Heart left ventricle (tissue), 16 donors: ENCODE measurements around the gene NKD1. TPM values are rescaled to one million over a fixed set of nuclear protein-coding genes. Genes with fewer than 3 reads are reported as not detected.

Experiments used
- ATAC-seq, 4 donors: fragments of 200-7000 bp; cut with Tn5 transposase; one replicate each; pipeline ENCODE4 v1.9.1; 2020 to 2022; ENCODE audit warnings: moderate library complexity in 4 of 4, mild to moderate bottlenecking in 3 of 4, moderate number of reproducible peaks in 1 of 4
- DNase-seq, 5 donors: peaks; one replicate each; pipeline ENCODE4 v3.0.0-alpha.2; 2020
- H3K27ac ChIP-seq, 12 donors: fragments of 200-600 bp; sonication (generic) in 4 of 12; one replicate each; pipeline versions ENCODE4 v1.5.0 to v1.8.0; 2016 to 2022; ENCODE audit warnings: mild to moderate bottlenecking in 2 of 12
- H3K27me3 ChIP-seq, 9 donors: fragments of 200-600 bp; sonication (generic) in 2 of 9; one replicate each; pipeline versions ENCODE4 v1.5.1 to v1.8.0; 2016 to 2022; ENCODE audit warnings: mild to moderate bottlenecking in 3 of 9
- H3K36me3 ChIP-seq, 9 donors: fragments of 200-600 bp; sonication (generic) in 2 of 9; one replicate each; pipeline versions ENCODE4 v1.5.0 to v1.8.0; 2018 to 2022; ENCODE audit warnings: mild to moderate bottlenecking in 2 of 9
- H3K4me1 ChIP-seq, 12 donors: fragments of 200-600 bp; sonication (generic) in 4 of 12; one replicate each; pipeline versions ENCODE4 v1.5.0 to v1.8.0; 2016 to 2022; ENCODE audit warnings: mild to moderate bottlenecking in 3 of 12
- H3K4me3 ChIP-seq, 12 donors: fragments of 200-600 bp; sonication (generic) in 4 of 12; one replicate each; pipeline versions ENCODE4 v1.5.0 to v1.8.0; 2017 to 2022; ENCODE audit warnings: mild to moderate bottlenecking in 9 of 12, moderate library complexity in 4 of 12
- H3K9me3 ChIP-seq, 12 donors: fragments of 200-600 bp; sonication (generic) in 4 of 12; one replicate each; pipeline versions ENCODE4 v1.5.0 to v1.8.0; 2016 to 2022; ENCODE audit warnings: mild to moderate bottlenecking in 1 of 12
- POLR2A ChIP-seq, 2 donors: fragments of 450-650 bp; IDR thresholded peaks; one replicate each; pipeline ENCODE4 v1.6.1; 2017; ENCODE audit warnings: antibody characterized with exemption in 2 of 2, mild to moderate bottlenecking in 2 of 2, moderate library complexity in 2 of 2
- WGBS, 4 donors: extraction: QIAGEN DNeasy Blood & Tissue Kit in 2 of 4; methylation state at CpG; one replicate each; pipeline versions ENCODE4 v1.1.5 to v1.1.7; 2013 to 2018; 5-methylcytosine and 5-hydroxymethylcytosine counted together
- intact Hi-C, 10 donors: fragments of 100-400 bp; cut with DNase I; formaldehyde crosslinking; loops; one replicate each; pipeline versions ENCODE4 v1.11.1 to v1.14.2; 2022
- polyA plus RNA-seq, 2 donors: library from polyadenylated mRNA; stranded (reverse); fragments of 200-250 nt; gene quantifications; one replicate each; pipeline ENCODE4 v1.2.3, GENCODE V29; 2013
- total RNA-seq, 9 donors: library from RNA; depleted of rRNA in 2 of 9; stranded (reverse); fragments of >200 nt in 2 of 9; fragmentation: NEBNext Ultra II Directional in 3 of 9; extraction: Animal tissue kit (Norgen Biotek cat#: 25700) in 3 of 9; gene quantifications; one replicate each; pipeline versions ENCODE4 v1.1.0 to v1.2.4, GENCODE V29; 2016 to 2023
- TF ChIP-seq, protein P1 (sequence below), 12 donors: fragments of 200-600 bp; sonication (generic) in 4 of 12; IDR thresholded peaks; one replicate each; pipeline versions ENCODE4 v1.5.0 to v1.8.0; 2018 to 2022; ENCODE audit warnings: antibody characterized with exemption in 12 of 12, mild to moderate bottlenecking in 5 of 12
- donor health status: ischemic (EF 13 %, LVEDD 7.1; RV severe dilation, severe dysfunction).
- donor health status: healthy with polysubstance abuse.
- donor health status: DM: no; HTN: yes; CAD: no.
- donor health status: DM: no; HTN: no; CAD: no.
- donor health status: ischemic (EF 25% LVEDD 6.9; RV normal size, moderate dysfunction).
- donor health status: ischemic (EF 25% LVEDD 5.7; RV mildly dilated, moderate dysfunction).
- donor health status: healthy.
- donor health status: DM: yes; HTN: yes; CAD: no.
- donor health status: ischemic (EF 35%, LVEDD 5.7; RV mildly dilated, moderate dysfunction).
- donor health status: nonischemic (EF 11% LVEDD 7.7; RV severe dilation, severe dysfunction).
- donor health status: DM: yes; HTN: yes; CAD: no.
- donor health status: PGD.
- donor health status: ischemic (EF 29% LVEDD 5.4; RV normal size, mild dysfunction).
- donor health status: nonischemic (EF 23%, LVEDD 6.1; RV moderate dilation, normal function).

Gene NKD1
- total and polyA plus RNA-seq, 11 donors = 0.05 to 1.0 (median 0.26) TPM

DNA sequence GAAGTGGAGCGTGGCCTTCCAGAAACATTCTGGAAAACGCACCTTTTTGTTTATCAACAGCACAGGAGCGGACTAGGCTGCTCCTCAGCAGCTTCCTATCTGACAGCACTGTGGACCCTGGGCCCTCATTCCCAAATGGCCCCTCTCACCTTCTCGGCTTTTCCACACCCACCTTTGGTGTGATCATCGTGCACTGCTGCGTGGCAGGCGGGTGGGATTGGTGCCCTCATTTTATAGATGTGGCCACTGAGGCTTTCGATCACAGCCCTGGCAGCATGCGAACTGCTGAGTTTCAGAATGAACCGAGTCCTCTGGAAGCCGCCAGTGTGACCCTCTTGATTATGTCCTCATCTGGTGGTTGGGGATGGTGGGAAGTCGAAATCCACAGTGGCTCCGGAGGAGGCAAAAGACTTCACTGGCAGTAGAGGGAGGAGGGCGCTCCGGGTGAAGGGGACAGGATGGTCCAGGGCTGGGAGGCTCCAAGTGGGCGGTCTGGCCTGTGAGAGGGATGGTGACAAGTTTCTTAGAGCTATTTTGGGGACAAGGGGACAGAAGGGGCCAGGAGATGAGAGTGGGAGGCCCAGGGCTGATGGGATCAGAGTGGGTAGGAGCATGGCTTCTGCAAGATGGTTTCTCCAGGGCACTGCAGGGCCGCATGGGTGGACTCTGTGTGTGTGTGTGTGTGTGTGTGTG lies 49.5 kb downstream of the NKD1 start:
- 88 to 91% (median 90%) methylated on average over 17 of the region's 17 CpGs for WGBS, 4 donors
- intact Hi-C loops = loop anchor here in 5 of 10 donors (2.0 to 10.0 kb wide), 5 partner anchors 31 to 207 kb away; no protein-coding TSS in a partner anchor
- H3K9me3 ChIP-seq = no peaks in the 10 kb centered on the region
- TF ChIP-seq, protein P1, sequence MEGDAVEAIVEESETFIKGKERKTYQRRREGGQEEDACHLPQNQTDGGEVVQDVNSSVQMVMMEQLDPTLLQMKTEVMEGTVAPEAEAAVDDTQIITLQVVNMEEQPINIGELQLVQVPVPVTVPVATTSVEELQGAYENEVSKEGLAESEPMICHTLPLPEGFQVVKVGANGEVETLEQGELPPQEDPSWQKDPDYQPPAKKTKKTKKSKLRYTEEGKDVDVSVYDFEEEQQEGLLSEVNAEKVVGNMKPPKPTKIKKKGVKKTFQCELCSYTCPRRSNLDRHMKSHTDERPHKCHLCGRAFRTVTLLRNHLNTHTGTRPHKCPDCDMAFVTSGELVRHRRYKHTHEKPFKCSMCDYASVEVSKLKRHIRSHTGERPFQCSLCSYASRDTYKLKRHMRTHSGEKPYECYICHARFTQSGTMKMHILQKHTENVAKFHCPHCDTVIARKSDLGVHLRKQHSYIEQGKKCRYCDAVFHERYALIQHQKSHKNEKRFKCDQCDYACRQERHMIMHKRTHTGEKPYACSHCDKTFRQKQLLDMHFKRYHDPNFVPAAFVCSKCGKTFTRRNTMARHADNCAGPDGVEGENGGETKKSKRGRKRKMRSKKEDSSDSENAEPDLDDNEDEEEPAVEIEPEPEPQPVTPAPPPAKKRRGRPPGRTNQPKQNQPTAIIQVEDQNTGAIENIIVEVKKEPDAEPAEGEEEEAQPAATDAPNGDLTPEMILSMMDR (IDR thresholded peaks at IDR 0.05) = no peak
- TF ChIP-seq POLR2A (IDR thresholded peaks at IDR 0.05) = no peak
- no peak overlapping the region for H3K27ac ChIP-seq
- peaks cover 0 to 25% (median 5%) of the 10 kb centered on the region in 12 donors for H3K4me1 ChIP-seq
- H3K27me3 ChIP-seq = no peaks in the 10 kb centered on the region
- H3K4me3 ChIP-seq = no peak overlapping the region
- DNase-seq (peak in 1 of 5 donors; percentile 34), ATAC-seq (peak in 1 of 4 donors; percentile 3)
- no peaks in the 10 kb centered on the region for H3K36me3 ChIP-seq

DNA sequence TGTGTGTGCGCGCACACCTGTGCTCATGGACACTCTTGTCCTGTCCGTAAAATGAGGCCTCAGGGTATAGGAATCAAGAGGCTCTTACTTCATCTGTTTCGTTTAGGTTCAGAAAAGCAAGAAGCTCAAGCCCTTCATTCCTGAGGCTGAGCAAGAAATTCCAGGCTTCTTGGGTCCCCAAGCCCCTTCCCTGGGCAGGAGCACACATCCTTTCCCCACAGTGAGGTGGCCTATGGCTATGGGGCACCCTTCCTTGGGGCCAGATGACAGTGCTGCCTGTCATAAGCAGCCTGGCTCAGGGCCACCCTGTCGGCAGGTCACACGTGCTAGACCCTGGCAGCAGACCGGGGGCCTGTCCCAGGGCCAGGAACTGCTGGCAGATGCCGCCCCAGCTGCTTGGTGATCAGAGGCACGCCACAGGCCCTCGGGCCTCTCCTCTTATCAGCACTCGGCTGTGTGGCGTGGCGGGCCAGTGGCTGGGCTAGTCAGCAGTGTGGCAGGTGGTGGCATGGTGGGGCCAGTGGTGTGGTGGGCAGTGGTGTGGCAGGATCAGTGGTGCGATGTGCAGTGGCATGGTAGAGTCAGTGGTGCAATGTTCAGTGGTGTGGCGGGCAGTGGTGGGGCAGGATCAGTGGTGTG lies 50.2 kb downstream of the NKD1 start:
- Histone ChIP-seq H3K27ac (peak overlapping the region in 1 of 12 donors; percentile 41), H3K4me3 (no peak overlapping the region), H3K27me3 (no peaks in the 10 kb centered on the region), H3K9me3 (no peaks in the 10 kb centered on the region), H3K4me1 (peaks cover 0 to 31% (median 11%) of the 10 kb centered on the region in 12 donors), H3K36me3 (no peaks in the 10 kb centered on the region)
- peak; percentile 78 to 92 (median 87) for DNase-seq
- TF ChIP-seq, protein P1 (IDR thresholded peaks at IDR 0.05) = no peak
- TF ChIP-seq POLR2A (IDR thresholded peaks at IDR 0.05) = no peak
- ATAC-seq = peak; percentile 90 to 95 (median 92)
- 47 to 66% (median 62%) methylated on average over 13 to 15 of the region's 15 CpGs for WGBS, 4 donors
- intact Hi-C loops = loop anchor here in 4 of 10 donors (5.0 to 10.0 kb wide), 4 partner anchors 64 to 206 kb away; no protein-coding TSS in a partner anchor

DNA sequence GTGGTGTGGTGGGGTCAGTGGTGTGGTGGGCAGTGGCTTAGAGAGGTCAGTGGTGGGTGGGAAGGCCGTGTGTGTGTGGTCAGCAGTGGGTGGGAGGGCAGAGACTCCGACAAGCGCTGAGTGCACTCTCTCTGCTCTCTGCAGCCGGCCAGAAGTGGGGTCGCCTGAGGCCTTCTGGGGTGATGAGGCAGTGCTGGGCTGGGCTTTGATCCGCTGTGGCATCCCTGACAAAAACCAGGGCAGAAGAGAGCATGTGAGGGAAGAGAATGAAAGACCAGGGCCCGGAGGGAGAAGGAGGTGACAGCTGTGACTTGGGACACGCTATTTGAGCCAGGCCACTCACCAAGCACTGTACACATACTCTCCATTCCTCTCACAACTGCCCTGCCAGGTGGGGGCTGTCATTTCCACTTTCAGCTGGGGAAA lies 50.8 kb downstream of the NKD1 start:
- DNase-seq (peak in 1 of 5 donors; percentile 55), ATAC-seq (peak in 1 of 4 donors; percentile 5)
- WGBS, 4 donors = 57 to 64% (median 61%) methylated on average over 8 of the region's 8 CpGs
- intact Hi-C loops = loop anchor here in 4 of 10 donors (5.0 to 10.0 kb wide), 4 partner anchors 63 to 206 kb away; no protein-coding TSS in a partner anchor
- H3K4me3 ChIP-seq = no peak overlapping the region
- peak overlapping the region in 1 of 12 donors; percentile 89 for H3K27ac ChIP-seq
- H3K36me3 ChIP-seq = no peaks in the 10 kb centered on the region
- TF ChIP-seq POLR2A (IDR thresholded peaks at IDR 0.05) = no peak
- TF ChIP-seq, protein P1 (IDR thresholded peaks at IDR 0.05) = no peak
- H3K27me3 ChIP-seq = no peaks in the 10 kb centered on the region
- no peaks in the 10 kb centered on the region for H3K9me3 ChIP-seq
- H3K4me1 ChIP-seq = peaks cover 0 to 37% (median 14%) of the 10 kb centered on the region in 12 donors

DNA sequence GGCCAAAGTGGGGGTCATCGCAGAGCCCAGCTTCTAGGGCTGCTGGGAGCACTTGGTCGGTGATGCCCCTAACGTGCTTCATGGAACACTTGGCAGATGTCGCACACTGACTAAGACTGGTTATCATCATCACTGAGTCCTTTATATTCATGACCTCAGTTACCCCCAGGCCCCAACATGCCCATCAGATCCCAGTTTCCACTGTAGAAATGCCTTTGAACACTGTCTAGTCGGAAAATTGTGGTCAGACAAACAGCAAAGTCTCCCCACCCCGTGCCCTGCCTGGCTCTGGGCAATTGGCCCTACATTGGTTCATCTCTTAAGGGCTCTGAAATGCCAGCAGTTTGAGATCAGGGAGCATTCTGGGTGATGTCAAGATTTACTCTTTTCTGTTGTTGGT lies 51.3 kb downstream of the NKD1 start:
- Histone ChIP-seq H3K36me3 (no peaks in the 10 kb centered on the region), H3K4me3 (no peak overlapping the region), H3K4me1 (peaks cover 0 to 41% (median 14%) of the 10 kb centered on the region in 12 donors), H3K27me3 (no peaks in the 10 kb centered on the region), H3K9me3 (no peaks in the 10 kb centered on the region), H3K27ac (peak overlapping the region in 1 of 12 donors; percentile 89)
- ATAC-seq = peak in 1 of 4 donors; percentile 52
- intact Hi-C loops = loop anchor here in 4 of 10 donors (5.0 to 10.0 kb wide), 4 partner anchors 63 to 205 kb away; no protein-coding TSS in a partner anchor
- TF ChIP-seq POLR2A (IDR thresholded peaks at IDR 0.05) = no peak
- TF ChIP-seq, protein P1 (IDR thresholded peaks at IDR 0.05) = no peak
- DNase-seq = peak in 2 of 5 donors; percentile 29 to 38
- 56 to 66% (median 63%) methylated on average over 6 of the region's 6 CpGs for WGBS, 4 donors
